Fibroblast of mammary gland (primary cell): ENCODE measurements around the gene LNX2.

Experiments used
- DNase-seq: peaks from one replicate; pipeline ENCODE4 v3.0.0-alpha.2; 2010; ENCODE audit warnings: low read depth
- H3K4me3 ChIP-seq: 2 replicates; pipeline ENCODE4 v1.5.1; 2011; ENCODE audit warnings: low read depth, mild to moderate bottlenecking, low read length, moderate library complexity; ENCODE audit not compliant: control insufficient read depth
- TF ChIP-seq, protein P1 (sequence below): conservative IDR thresholded peaks from 2 replicates; pipeline ENCODE4 v1.5.1; 2011; ENCODE audit warnings: low read depth, low read length, inconsistent platforms; ENCODE audit not compliant: control insufficient read depth, insufficient read depth

The LNX2 gene

GRCh38 chr13:27504128-27504867 lies 116.0 kb downstream of the LNX2 start:
- no peak for DNase-seq
- TF ChIP-seq, protein P1, sequence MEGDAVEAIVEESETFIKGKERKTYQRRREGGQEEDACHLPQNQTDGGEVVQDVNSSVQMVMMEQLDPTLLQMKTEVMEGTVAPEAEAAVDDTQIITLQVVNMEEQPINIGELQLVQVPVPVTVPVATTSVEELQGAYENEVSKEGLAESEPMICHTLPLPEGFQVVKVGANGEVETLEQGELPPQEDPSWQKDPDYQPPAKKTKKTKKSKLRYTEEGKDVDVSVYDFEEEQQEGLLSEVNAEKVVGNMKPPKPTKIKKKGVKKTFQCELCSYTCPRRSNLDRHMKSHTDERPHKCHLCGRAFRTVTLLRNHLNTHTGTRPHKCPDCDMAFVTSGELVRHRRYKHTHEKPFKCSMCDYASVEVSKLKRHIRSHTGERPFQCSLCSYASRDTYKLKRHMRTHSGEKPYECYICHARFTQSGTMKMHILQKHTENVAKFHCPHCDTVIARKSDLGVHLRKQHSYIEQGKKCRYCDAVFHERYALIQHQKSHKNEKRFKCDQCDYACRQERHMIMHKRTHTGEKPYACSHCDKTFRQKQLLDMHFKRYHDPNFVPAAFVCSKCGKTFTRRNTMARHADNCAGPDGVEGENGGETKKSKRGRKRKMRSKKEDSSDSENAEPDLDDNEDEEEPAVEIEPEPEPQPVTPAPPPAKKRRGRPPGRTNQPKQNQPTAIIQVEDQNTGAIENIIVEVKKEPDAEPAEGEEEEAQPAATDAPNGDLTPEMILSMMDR, result no peak
- H3K4me3 ChIP-seq, result no peak overlapping the region

DNA sequence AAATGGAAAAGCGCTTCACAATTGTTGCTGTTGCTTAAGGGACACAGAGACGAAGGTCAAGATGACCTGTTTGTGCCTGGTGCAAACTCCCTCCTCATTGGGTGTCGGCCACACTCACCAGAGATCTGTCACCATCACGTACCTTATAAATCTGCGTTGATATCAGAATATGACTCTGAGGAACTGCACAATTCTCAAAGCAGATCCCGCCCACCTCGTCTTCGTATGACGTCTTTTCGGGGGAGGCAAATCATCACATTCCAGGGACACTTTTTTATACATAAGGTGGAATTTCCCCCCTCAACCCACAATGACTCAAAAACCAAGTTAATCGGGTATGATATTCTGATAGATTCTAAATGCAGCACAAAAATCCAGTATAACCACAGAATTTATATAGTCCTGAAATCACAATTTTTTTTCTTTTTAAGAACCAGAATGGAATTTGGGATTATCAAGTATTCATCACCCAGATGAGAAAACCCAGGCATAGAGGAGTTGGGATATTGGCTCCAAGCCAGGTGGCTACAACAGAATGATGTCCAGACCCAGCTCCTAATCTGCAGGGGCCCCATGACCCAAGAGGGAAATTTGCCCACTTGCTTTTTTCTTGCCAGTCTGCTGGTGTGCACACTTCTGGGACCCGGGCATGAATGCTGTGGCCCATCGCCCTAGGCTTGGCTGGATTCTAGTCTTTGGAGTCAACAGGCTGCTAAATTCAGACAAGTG lies 119.4 kb downstream of the LNX2 start:
- DNase-seq, result no peak
- no peak overlapping the region for H3K4me3 ChIP-seq
- TF ChIP-seq, protein P1, result no peak

DNA sequence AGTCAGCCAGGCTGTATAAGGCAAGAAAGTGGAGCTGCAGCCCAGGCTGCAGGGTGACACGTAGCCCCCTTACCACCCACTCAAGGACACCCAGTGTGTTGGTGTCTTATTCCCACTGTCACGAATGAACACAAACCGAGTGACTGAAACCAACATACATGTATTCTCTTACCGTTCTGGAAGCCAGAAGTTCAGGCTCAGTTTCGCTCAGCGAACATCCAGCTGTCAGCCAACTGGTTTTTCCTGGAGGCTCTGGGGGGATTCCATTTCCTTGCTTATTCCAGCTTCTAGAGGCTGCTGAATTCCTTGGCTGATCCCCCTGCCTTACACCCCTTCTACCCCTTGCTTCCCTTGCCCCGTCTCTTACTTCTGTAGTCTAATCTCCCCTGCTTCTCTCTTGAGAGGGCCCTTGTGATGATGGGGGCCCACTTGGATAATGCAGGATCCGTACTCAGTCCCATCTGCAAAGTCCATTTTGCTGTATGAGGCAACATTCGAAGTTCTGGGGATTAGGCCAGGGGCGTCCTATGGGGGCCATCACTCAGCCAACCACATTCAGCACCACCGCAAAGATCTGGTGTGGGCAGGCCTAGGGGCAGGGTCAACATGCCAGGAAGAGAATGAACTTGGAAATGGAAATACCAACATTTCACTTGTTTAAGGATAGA lies 122.6 kb downstream of the LNX2 start:
- TF ChIP-seq, protein P1, result no peak
- DNase-seq, result no peak
- H3K4me3 ChIP-seq, result no peak overlapping the region

DNA sequence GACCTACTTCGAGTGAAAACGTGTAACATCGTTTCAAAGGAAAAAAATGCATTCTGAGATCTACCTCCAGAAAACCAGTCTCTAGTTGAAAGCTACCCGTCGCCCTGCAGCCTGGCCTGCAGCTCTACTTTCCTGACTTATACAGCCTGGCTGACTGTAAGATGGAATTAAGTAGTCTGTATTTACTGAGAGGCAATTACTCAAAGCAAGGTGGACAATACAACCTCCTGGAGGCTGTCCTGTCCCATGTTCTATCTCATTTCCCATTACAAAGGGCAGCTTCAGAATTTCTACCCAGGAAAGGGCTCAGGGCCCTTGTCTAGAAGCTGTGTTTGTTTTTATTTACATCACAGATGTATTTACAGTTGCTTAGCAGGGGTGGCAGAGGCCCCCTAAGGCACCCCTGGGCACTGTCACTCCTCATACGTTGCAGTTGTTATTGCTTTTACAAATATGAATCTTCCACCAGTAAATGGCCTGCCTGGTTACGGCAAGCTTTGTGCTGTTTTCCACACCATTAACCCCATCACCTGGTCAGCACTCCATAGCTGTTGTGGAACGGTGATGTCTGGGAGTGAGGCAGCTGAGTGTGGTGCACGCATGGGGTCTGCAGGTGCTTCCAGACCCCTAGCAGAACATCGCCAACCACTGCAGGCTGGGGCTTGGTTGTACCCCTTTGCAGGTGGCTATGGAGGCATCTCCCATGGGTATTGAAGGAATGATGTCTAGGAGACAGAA lies 123.6 kb downstream of the LNX2 start:
- H3K4me3 ChIP-seq, result no peak overlapping the region
- DNase-seq, result no peak
- TF ChIP-seq, protein P1, result no peak

GRCh38 chr13:27496006-27496405 lies 124.3 kb downstream of the LNX2 start:
- no peak for DNase-seq
- no peak overlapping the region for H3K4me3 ChIP-seq
- TF ChIP-seq, protein P1, result no peak
